ENCODE data around the gene MACROD2. TPM values are rescaled to one million over a fixed set of nuclear protein-coding genes. Genes with fewer than 3 reads are reported as not detected.

The MACROD2 gene
- total and polyA plus RNA-seq, 2 of the 4 experiments (the other 2 are of a cell fraction) = not detected

GRCh38 chr20:16066571-16066970 is 2071.3 kb downstream of the MACROD2 start:
- Histone ChIP-seq H3K4me1 (ENCODE audit: control insufficient read depth, insufficient read depth, low read length) (no peaks in the 10 kb centered on the region), H3K4ac (ENCODE audit: low read depth, low read length) (no peak overlapping the region), H3K4me3 (ENCODE audit: insufficient read depth, low read depth, low read length) (no peak overlapping the region), H3K79me1 (ENCODE audit: low read depth in 1 of 2, low read length in 2 of 2) (no peaks in the 10 kb centered on the region), H2BK15ac (ENCODE audit: low read depth, low read length) (no peak overlapping the region), H2AFZ (replicated peaks; ENCODE audit: low read length, poor library complexity) (no peak overlapping the region), H2AK9ac (replicated peaks; ENCODE audit: low read depth, low read length, poor library complexity) (no peak overlapping the region), H2BK5ac (ENCODE audit: low read depth, low read length, poor library complexity, severe bottlenecking) (no peak overlapping the region), H3K36me3 (ENCODE audit: control insufficient read depth, insufficient read depth, low read length) (no peaks in the 10 kb centered on the region), H4K20me1 (ENCODE audit: insufficient read depth, low read length) (no peaks in the 10 kb centered on the region), H2AK5ac (ENCODE audit: low read depth, low read length) (no peak overlapping the region), H2BK120ac (ENCODE audit: low read depth, low read length) (no peak overlapping the region), H3K14ac (replicated peaks; ENCODE audit: low read depth, low read length) (no peak overlapping the region), H3K9ac (ENCODE audit: low read depth, low read length) (no peak overlapping the region), H3K9me3 (ENCODE audit: control insufficient read depth, insufficient read depth, low read length) (peaks cover 17% of the 10 kb centered on the region), H2BK20ac (ENCODE audit: low read depth, low read length) (no peak overlapping the region), H3K4me2 (ENCODE audit: low read depth, low read length) (no peak overlapping the region), H3K27me3 (ENCODE audit: control insufficient read depth, insufficient read depth, low read length) (no peaks in the 10 kb centered on the region), H3K9me1 (ENCODE audit: insufficient read depth, low read length) (no peaks in the 10 kb centered on the region), H4K8ac (ENCODE audit: low read depth in 2 of 2, low read length in 2 of 2) (no peak overlapping the region), H3K56ac (ENCODE audit: extremely low read depth, insufficient read depth, low read length) (no peak overlapping the region), H3K18ac (ENCODE audit: low read depth, low read length) (no peak overlapping the region), H4K5ac (ENCODE audit: low read depth, low read length) (no peak overlapping the region), H3K27ac (ENCODE audit: insufficient read depth, low read length) (no peak overlapping the region), H3K23ac (ENCODE audit: low read depth, low read length) (no peak overlapping the region), H4K91ac (ENCODE audit: insufficient read depth, low read depth, low read length) (no peak overlapping the region)
- WGBS, 2 experiments (ENCODE audit: extremely low coverage in 2 of 2, insufficient read length in 1 of 2) = 38% methylated on average over 2 of the region's 5 CpGs; no CpG with 5 or more reads in 1 of the 2 experiments
- no peak for ATAC-seq (ENCODE audit: low read depth)
- dilution Hi-C loops (cut with HindIII; ENCODE audit: low sequenced_read_pairs, unreplicated experiment) (no loop called here), intact Hi-C loops (cut with micrococcal nuclease) (no loop called here), in situ Hi-C loops (cut with MboI; ENCODE audit: low sequenced_read_pairs) (no loop called here)
- DNase-seq = no peak
- CTCF ChIA-PET = no interaction called here
- POLR2A ChIA-PET (ENCODE audit: unreplicated experiment) = no interaction called here
- BruUV-seq (replicated peaks) = no TSS peak
- TF ChIP-seq POLR2A (IDR thresholded peaks at IDR 0.05; ENCODE audit: low read depth, low read length) (no peak), CHD1 (IDR thresholded peaks at IDR 0.05; ENCODE audit: low read depth, low read length) (no peak), USF2 (IDR thresholded peaks at IDR 0.05; ENCODE audit: low read depth, low read length) (no peak), RFX5 (IDR thresholded peaks at IDR 0.05; ENCODE audit: low read depth, low read length) (no peak), NFE2L2 (IDR thresholded peaks at IDR 0.05; ENCODE audit: low read depth, low read length) (no peak), ELK1 (IDR thresholded peaks at IDR 0.05; ENCODE audit: borderline replicate concordance, low read depth, low read length) (no peak)

Data from IMR-90 (cell line).